ENCODE measurements around the gene ZNF597.
A peak's percentile ranks its signal among the peaks of the same experiment; 100 is the strongest.

Gene ZNF597, protein sequence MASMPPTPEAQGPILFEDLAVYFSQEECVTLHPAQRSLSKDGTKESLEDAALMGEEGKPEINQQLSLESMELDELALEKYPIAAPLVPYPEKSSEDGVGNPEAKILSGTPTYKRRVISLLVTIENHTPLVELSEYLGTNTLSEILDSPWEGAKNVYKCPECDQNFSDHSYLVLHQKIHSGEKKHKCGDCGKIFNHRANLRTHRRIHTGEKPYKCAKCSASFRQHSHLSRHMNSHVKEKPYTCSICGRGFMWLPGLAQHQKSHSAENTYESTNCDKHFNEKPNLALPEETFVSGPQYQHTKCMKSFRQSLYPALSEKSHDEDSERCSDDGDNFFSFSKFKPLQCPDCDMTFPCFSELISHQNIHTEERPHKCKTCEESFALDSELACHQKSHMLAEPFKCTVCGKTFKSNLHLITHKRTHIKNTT

DNA sequence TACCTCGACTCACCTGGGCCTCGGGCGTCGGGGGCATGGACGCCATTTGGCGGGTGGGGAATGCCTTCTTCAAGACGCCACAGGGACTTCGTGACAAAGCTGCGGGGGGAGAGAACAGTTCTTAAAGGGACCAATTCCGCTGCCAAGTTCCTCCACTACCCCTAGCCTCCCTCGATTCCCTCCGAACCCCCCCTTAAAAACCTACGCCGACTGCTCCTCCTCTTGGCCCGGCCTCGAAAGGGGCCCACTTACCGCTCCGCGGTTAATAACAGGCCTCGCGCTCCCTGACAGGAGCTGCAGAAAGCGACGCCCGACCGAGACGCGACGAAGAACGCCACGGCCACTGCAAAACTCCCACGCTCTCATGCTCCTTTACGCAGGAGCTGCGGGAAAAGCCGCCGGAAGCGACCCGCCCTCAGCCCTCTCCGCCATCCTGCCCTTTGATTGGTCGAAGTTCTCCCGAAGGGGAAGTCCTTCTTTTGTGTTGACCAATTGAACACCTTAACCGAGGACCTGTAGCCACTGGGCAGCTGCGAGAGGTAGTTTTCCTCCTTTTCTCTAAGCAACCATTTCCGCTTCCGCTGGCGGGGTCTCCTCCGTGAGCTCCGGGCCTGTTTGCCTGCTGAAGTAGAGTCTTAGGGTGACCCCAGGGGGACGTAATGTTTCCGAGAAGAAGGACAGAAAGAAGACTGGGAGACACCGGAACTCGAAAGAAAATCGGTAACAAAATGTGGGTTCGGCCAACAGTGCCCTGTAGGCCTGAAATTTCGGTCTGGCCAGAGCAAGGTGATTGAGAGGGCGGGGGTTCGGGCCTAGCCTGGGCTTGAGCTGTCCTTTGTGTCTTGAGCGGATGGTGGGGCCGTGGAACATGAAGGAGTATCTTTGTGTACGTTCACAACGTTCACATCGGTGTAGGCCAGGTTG, at the start of gene ZNF597, which contains the start of gene NAA60:
Gene ZNF597, minus strand, starts transcription at position 397 of the 924 bp plus-strand sequence. Its CDS starts 351 bp downstream, at position 46.
Gene NAA60, plus strand, starts transcription at position 573 of the 924 bp plus-strand sequence. CDS start 32,548 bp downstream, outside the sequence.
- DNase-seq (ENCODE audit: low spot score), result peak; percentile 94

DNA sequence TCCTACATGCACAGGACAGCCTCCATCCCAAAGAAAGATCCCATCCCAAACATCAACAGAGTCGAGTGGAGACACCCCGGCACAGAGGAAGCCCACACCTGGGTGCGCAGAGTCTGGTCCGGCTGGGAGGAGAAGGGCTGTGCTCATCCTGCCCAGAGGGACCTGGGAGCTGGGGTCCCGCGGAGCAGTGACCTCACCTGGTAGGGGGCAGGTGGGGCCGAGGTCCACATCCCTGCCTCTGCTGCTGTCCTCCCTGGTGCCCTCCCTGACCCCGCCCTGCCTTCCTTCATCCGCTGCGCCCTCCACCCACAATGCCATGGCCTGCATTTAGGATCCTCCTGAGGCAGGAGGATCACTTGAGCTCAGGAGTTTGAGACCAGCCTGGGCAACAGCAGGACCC, 49.1 kb upstream of the ZNF597 start:
- no peak for DNase-seq (ENCODE audit: low spot score)

DNA sequence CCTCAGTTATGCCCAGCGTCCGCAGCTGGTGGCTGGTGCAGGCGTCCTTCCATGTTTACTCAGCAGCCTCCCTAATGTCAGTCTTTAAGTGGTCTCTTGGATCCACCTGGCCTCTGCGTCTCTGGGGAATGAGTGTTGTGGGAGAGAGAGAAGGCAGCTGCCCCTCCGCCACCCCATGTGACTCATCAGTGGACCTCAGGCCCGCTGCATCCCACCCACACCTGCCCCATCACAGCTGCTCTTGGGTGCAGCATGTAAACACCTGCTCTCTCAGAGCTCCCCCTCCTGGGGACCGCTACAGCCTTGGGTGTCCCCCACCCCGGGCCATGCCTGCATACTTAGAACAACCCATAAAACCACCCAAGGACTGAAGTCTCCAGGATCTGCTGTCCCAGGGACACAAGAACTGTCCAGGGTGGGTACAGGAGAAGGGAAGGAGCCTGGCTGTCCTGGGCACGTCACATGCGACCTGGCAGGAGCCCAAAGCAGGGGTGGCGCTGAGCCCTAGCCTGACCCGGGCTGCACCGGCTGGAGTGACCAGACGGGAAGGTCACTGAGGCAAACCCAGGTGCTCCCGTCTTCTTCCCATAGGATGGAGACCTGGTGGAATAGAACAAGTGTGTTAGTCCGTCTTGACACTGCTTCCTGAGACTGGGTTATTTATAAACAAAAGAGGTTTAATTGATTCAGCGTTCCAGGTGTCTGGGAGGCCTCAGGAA, 47.8 kb upstream of the ZNF597 start:
- peak; percentile 30 for DNase-seq (ENCODE audit: low spot score)

DNA sequence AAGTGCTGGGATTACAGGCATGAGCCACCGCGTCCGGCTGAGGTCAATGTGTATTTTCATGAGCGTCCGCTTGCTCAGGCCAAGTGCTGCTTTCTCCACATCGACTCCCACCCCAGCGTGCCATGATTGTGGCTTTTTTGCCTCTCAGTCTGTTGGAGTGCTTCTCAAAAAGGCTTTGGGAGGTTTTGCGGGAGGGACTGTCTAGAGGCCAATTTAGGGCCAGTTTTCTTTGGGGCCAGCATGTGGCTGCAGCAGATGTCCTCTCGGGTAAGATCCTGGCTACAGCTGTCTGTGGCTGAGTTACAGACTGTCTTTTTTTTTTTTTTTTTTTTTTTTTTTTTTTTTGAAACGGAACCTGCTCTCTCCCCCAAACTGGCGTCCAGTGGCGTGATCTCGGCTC, 45.5 kb upstream of the ZNF597 start:
- DNase-seq (ENCODE audit: low spot score), result no peak

DNA sequence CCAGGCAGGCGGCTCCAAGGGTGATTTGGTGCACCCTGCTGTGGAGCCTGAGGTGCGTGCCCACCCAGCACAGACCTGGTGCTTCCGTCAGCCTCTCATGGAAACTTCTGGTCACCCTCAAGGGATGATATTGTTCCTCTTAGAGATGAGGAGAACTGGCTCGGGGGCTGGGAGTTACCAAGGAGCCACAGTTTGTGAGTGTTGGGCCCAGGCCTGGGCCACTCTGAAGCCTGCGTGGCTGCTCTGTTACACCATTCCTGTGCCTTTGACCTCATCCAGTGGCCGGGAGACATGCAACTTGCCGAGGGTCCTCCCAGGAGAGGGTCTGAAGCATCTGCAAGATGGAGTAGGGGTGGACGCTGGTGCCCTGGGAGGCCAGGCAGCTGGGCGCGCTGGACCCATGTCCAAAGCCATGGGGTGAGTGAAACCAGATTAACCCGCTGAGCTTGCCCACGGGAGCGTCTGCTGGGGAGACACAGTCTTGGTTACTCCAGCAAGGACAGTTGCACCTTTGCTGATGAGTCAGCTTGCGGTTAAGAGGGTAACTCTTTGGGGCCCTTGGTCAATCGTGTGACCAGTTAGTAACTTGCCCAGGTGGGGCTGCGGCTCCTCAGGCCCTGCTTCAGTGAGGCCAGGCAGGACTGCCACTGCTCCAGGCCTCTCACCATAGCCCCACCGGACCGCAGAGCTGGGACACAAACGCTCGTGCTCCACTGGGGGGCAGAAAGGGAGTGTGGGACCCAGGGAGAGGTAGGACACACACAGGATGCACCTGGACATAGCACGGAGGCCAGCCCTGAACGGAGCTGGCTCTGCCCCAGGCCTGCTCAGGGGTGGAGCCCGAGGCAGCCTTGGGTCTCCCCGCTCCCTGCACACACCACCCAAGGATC, 44.5 kb upstream of the ZNF597 start:
- DNase-seq (ENCODE audit: low spot score), result no peak

DNA sequence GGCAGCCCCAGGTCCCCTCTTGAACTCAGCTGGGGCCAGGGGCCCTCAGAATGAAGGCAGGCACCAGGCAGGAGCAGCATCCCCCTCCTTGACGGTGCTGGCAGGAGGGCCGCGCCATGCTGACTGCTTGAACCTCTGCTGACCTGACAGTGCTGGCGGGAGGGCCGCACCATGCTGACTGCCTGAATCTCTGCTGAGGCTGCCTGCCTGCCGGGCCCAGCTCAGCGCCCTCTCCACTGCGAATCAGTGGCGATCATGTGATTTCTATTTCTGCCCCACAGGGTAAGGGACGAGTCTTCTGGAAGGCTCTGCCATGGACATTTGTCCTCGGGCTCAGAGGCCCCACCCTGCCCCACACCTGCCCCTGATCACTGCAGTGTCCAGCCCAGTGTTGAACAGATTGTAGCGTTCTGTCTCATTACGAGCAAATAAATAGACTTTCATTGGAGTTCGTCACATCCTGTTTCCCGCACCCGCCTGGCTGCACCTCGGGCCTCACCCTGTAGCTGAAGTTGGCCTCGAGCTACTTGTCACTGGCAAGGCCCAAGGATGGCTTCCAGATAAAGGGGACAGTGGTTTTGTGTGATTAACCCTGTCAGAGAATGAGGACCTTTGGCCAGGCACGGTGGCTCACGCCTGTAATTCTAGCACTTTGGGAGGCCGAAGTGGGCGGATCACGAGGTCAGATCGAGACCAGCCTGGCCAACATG, 43.4 kb upstream of the ZNF597 start:
- no peak for DNase-seq (ENCODE audit: low spot score)

DNA sequence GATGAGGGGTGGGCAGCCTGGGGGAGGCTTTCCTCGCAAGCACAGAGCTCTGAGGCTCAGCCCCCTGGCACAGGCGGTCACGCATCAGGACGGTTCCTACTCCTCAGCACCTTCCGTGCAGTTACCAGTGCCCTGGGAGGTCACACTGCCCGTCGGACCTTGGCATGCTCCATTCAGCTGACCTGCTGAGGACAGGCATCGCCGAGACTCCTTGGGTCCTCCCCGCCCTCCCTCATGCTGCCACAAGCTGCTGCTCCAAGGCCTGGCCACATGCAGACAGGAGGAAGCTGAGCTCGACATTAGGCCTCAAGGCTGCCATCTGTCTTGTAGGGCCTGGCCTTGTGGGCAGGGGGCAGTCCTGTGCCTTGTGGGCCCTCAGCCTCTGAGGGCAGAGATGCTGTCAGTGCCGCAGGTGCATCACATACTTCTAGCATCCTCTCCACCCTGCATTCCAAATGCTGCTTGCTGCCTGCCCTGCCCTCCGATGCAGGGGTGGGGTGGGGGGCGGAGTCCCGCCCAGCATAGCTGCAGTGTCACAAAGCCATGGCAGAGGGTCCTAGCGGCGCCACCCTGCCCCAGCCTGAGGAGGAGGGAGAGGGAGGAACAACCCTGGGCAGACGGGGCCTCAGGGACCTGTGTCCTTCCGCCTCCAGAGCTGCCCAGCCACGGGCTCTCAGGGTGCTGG, 42.7 kb upstream of the ZNF597 start:
- DNase-seq (ENCODE audit: low spot score), result peak; percentile 40

DNA sequence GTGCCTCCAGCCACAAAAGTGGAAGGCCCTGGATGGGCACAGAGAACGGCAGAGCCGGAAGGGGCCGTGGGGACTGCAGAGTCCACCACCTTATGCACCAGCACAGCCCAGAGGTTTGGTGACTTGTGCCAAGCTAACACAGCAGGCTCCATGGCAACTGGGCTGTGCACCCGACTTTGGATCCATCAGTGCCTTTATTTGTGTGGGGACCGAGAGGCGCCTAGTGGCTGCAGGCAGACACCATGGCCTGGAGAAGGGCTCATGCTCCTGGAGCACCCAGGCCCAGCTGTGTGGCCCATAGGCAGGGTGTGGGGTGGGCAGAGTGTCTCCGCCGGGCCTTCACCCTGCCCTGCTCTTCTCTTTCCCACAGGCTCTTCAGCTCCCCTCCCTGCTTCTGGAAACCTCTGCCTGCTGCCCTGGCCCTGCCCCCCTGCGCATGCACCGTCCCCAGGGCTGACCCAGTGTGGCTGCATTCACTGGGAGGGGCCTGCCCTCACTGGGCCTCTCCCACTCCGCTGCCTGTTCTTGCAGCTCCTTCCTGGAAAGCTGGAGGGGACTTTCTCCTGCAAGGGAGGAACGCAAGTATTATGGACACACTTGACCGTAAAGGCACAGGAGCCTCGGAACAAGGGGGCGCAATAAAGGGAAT, 41.9 kb upstream of the ZNF597 start:
- no peak for DNase-seq (ENCODE audit: low spot score)

DNA sequence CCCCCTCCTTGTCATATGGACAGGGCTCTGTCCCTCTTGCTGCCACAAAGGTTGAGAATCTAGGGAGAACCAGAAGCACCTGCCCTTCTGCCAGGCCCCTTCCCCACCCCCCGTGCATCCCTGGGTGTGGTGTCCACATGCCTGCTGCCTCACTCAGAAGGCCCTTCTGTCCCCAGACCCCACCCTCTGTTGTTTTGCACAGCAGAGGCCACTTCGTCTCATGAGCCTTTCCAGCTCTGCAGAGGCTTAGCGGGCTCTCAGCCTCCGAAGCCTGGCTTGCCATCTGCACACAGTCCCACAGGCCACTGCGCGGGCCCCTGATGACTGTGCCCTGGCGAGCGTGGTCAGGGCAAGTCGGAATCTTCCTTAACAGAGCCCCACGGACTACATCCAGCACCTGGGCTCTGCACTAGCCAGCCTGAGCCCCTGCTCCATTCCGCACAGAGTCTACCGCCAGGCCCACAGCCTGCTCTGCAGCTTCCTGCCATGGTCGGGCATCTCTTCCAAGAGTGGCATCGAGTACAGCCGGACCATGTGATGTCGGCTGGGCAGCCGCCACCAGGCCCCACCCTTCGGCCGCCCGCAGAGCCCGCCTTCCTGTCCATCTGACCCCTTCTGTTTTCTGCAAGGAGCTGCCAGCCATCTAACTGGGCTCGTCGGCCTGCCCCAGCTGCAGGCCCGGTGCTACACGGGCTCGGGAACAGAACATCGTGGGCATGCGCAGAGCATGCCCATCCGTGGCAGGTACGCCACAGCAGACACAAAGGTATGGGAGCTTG, 41.2 kb upstream of the ZNF597 start:
- no peak for DNase-seq (ENCODE audit: low spot score)

DNA sequence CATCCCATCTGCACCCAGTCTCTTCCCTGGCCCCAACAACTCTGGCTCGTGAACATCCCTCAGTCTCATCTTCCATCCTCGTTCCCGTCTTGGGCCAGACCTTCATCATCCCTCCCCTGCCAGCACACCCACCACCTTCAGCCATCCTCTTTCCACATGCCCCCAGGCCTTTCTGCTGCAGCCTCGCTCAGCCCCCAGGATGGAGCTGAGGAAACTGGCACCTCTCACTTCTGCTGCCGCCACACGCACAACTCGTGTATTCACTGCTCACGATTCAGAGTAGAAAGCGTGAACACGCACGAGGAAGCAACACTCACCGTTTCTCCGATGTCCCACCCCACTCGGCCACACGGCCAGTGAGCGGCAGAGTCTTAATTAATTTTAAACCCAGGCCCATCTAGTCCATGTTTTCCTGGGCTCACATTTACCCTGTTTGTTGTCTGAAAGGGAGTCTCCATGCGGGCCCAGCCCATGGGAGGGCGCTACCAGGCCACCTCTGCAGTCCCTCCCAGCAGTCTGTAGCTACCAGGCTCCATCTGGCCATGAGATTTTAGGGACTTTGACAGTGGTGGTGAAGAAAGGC, 39.4 kb upstream of the ZNF597 start:
- DNase-seq (ENCODE audit: low spot score), result no peak

DNA sequence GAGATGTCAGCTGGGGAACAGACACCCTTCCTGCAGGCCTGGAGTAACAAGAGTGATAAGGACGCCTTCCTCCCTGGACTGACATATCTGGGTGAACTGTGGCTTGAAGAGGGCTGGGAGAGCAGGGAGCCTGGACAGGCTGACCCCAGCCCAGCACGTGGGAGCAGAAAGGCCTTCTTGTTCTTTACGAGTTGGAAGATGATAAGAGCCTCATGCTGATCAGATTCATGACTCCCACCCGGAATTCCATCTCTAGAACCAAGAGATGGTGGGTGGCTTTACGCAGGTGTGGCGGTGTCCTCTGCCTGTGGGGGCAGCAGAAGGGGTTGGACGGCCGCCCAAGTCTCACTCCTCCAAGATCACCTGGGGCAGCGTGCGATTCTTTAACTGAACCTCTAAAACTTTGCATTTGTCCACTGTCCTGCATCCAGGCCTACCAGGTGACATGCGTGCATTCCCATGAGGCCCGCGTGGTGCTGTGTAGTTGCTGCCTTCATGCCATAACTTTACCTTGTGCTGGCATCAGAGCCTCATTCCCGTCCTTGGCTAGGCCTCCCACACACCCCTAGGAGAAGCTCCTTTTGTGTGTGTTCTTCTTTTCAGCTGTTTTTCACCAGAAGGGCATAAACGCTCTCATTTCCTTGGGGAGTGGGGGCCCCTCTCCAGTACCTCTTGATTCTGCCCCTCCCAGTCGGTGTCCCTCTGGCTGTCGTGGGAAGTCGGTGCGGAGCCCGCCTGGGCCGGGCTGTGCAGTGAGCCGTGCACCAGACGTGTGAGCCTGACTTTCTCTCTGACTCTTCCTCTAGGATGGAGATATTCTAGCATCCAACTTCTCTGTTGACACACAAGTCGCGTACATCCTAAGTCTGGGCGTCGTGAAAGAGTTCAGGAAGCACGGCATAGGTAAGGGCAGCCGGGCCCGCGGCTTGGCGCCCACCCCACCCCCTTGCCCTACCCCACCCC, 38.7 kb upstream of the ZNF597 start:
- DNase-seq (ENCODE audit: low spot score), result no peak

DNA sequence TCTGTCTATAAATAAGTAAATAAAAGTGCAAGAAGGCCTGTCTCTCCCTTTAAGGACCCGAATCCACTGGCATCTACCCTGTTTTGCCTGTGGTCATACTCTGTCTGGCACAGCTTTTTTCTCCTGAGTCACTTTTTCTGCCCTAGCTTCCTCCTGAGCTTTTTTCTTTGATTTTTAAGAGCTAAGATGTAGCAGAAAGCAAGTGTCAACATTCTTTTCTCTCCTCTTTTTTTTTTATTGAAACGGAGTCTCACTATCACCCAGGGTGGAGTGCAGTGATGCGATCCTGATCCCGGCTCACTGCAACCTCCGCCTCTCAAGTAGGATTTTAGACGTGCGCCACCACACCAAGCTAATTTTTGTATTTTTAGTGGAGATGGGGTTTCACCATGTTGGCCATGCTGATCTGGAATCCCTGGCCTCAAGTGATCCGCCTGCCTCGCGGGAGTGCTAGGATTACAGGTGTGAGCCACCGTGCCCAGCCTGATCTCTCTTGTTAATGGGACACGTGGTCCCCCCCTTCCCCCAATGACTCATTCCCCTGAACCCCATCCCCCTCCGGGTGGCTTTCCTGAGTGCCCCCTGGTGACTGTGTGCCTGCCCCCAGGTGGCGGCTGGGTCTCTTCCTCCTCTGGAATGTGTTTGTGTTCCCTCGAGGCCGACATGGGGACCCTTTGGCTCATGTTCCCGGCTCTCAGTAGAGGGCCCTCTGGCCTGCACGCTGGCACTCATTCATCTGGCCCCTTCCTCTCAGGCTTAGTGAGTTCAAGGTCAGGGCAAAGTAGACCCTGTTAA, 37.8 kb upstream of the ZNF597 start:
- no peak for DNase-seq (ENCODE audit: low spot score)

DNA sequence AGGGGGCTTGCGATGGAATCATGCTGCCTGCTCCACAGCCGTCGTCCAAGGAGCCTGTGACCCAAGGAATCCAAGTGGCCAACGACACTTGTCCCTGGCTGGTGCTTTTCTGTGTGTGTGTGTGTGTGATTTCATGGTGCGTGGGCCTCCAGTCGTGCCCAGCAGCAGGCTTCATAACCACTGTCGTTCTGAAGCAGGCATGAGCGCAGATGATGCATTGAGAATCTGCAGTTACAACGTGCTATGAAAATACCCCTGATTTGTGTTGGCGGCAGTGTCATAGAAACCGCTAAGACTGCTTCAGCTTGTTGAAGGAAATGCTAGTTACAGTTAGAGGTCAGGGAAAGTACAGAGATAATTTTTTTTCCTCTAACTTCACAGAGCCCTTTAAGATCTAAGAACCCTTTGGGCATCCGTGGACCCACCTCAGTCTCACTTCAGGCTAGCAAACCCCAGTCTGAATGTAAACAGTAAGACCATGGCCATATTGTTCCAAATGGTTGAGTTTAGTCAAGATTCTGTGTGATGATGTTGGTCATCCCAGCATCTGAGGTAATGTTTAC, 36.4 kb upstream of the ZNF597 start:
- no peak for DNase-seq (ENCODE audit: low spot score)

DNA sequence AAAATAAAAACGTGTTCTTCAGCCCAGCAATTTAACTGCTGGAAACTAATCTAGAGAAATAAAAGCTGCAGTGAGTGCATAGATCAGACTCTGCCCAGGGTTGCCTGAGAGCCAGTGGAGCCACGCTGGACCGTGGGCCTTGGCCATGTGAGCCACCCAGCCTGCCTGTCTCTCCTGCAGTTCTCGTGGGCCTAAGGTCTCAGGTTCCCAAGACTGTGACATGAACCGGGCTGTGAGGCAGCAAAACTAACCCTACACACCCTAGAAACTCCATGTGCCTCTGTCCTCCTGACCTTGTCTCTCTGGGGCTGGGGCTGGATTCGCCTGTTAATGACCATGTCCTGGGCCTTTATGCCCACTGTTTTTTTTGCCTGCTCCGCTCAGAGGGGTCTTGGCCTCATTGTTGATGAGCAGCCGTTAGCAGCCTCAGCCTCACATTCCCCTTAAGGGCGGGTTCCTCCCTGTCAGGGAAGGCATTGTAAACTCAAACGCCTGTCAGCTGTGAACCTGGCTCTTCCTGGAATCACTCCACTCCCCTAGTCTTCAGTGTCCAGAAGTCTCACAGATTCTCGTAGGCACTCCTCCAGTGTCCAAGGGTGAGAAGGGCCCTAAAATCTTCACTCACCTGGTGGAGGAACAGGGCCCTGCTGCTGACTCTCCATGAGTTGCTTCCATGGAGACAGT, 35.1 kb upstream of the ZNF597 start:
- DNase-seq (ENCODE audit: low spot score), result no peak

DNA sequence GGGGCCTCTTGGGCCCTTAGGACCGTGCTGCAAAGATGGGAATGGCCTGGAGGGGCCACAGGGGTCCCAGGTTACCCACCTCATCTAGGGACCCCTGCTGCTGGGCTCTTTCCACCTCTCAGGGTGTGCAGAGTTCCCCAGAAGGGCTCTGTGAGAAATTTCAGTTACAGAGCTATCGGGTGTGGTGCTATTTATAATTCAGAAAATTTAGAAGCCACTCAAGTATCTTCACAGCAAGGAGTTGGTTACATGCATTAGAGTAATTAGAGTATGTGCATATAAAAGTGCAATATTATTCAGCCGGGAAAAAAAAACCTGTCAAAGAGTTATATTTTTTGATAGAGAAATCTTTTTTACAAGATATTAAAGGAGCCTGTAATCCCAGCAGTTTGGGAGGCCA, 33.1 kb upstream of the ZNF597 start:
- DNase-seq (ENCODE audit: low spot score), result no peak
